ENCODE results near the gene OSBPL3.
"Not testable (repeated sequence)": the region's sequence is repeated elsewhere in the genome, so short reads cannot be mapped to it uniquely, and the experiment has no call there.

OSBPL3 gene, protein sequence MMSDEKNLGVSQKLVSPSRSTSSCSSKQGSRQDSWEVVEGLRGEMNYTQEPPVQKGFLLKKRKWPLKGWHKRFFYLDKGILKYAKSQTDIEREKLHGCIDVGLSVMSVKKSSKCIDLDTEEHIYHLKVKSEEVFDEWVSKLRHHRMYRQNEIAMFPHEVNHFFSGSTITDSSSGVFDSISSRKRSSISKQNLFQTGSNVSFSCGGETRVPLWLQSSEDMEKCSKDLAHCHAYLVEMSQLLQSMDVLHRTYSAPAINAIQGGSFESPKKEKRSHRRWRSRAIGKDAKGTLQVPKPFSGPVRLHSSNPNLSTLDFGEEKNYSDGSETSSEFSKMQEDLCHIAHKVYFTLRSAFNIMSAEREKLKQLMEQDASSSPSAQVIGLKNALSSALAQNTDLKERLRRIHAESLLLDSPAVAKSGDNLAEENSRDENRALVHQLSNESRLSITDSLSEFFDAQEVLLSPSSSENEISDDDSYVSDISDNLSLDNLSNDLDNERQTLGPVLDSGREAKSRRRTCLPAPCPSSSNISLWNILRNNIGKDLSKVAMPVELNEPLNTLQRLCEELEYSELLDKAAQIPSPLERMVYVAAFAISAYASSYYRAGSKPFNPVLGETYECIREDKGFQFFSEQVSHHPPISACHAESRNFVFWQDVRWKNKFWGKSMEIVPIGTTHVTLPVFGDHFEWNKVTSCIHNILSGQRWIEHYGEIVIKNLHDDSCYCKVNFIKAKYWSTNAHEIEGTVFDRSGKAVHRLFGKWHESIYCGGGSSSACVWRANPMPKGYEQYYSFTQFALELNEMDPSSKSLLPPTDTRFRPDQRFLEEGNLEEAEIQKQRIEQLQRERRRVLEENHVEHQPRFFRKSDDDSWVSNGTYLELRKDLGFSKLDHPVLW

GRCh38 chr7:24979863-24980533, at the start of gene OSBPL3:
TSS of gene OSBPL3 (minus strand) at chr7:24980178. CDS start at chr7:24892472, 87,706 bp downstream.
- peak; percentile 96 for DNase-seq

GRCh38 chr7:25029075-25029474, 49.1 kb upstream of the OSBPL3 start:
- peak; percentile 20 for DNase-seq

DNA sequence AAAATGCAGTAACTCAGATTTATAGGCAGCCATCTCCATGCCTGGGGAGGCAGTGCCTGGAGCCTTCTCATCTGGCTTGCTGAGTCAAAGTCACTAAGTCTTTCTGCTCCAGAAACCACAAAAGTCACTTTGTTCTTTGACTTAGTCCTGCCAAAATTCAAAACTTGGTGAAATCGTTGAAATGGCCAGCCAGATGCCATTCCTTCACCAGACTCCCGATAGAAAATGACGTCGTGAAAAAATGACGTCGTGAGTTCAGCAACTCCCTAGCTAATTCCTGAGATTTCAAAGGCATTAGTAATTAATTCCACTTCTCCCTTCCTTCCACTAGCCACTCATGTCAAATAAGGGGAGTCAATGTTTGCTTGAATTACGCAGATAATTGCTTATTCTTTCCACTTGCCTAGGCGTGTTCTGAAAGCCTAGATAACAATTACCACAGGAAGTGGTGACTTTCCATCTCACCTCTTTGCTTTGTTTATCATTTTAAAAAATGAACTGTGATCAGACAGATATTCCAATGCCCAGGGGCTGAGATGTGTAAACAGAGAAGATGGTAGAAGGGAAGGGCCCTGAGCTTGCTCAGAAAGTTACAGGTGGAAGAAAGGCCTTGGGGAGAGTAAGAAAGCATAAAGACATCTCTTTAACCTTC, 48.5 kb upstream of the OSBPL3 start:
- DNase-seq: no peak

DNA sequence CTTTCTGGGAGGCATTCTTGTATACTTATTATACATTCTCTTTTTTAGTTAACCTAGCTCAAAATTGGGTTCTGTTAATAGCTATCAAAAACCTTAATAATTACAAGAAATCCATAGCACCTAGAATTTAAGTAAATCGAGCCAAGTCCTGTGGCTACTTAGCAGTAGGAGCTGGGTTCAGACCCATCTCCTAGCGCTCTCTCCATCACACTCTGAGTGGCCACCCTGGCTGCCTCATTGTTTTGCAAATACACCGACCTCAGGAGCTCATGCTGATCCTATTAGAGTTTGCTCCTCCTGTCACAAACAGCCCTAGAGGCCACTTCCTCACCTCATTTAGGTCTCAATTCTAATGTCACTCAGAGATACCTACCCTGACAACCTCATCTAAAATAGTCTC, 46.2 kb upstream of the OSBPL3 start:
- DNase-seq: no peak

- DNase-seq: no peak
Observed at GRCh38 chr7:25025218-25025671, 45.3 kb upstream of the OSBPL3 start.

DNA sequence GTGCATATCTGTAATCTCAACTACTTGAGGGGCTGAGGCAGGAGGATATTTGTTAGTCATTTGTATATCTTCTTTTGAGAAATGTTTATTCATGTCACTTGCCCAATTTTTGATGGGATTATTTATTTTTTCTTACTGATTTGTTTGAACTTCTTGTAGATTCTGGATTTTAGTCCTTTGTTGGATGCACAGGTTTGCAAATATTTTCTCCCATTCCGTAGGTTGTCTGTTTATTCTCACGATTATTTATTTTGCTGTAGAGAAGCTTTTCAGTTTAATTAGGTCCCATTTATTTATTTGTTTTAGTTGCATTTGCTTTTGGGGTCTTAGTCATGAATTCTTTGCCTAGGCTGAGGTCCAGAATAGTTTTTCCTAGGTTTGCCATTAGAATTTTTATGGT, 44.1 kb upstream of the OSBPL3 start:
- DNase-seq: no peak

- DNase-seq: not testable (repeated sequence)
Observed at GRCh38 chr7:25017671-25018070, 37.7 kb upstream of the OSBPL3 start.

DNA sequence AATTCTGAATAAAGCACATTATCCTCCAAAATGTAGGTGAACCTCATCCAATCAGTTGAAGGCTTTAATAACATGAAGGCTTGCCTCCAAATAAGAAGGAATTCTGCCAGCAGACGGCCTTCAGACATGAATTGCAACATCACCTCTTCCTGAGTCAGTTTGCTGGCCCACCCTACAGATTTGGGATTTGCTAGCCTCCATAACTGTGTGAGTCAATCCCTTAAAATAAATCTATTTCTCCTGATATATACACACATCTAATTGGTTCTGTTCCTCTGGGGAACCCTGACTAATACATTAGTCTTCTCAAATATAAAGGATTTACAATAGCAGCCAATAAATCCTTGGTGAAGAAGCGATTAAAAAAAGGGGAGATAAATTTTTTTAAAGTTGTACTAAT, 34.8 kb upstream of the OSBPL3 start:
- DNase-seq: no peak

DNA sequence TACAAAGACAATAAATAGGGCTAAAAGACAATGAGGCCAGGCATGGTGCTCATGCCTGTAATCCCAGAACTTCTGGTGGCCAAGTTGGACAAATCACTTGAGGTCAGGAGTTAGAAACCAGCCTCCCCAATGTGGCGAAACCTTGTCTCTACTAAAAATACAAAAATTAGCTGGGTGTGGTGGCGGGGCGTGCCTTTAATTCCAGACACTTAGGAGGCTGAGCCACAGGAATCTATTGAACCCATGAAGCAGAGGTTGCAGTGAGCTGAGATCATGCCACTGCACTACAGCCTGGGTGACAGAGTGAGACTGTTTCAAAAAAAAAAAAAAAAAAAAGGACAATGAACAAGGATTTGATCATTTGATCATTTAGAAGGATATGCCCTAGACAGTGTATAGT, 32.7 kb upstream of the OSBPL3 start:
- DNase-seq: not testable (repeated sequence)

DNA sequence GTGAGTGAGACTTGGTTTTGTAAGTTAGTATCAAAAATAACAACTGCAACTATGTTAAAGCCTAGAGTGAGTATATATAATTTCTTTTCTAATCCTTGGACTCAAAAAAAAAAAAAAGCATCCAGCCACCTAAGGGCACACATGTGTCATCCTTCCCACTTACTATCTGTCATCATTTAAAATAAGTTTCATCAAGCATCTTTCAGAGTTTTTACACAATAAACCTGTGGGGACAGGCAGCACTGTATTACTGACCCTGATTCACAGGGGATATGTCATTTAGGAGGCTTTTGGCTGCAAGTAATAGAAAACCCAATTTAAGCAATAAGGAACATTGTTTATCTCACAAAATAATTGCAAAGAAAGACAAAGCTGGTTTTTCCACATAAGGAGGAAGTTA, 32.3 kb upstream of the OSBPL3 start:
- DNase-seq: no peak

GRCh38 chr7:25009257-25009656, 29.3 kb upstream of the OSBPL3 start:
- no peak for DNase-seq

GRCh38 chr7:25007668-25008067, 27.7 kb upstream of the OSBPL3 start:
- no peak for DNase-seq

GRCh38 chr7:25006276-25006675, 26.3 kb upstream of the OSBPL3 start:
- no peak for DNase-seq

DNA sequence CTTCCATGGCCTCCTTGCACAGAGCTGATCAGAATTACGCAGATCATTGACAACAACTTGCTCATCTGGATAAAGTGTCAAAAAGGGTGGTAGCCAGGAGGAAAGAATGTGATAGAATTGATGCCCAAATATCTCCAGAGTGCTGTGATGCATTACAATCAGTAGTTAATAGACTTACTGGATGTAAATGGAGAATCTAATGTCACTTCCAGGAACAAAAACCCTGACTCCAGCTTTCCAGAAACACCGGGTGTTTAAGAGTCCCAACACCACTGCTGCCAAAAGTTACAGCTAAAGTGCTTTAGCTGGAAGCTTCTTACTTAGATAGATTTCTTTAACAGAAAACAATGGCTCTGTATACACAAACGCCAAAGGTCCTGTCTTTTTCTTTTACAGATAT, 25.7 kb upstream of the OSBPL3 start:
- DNase-seq: no peak

DNA sequence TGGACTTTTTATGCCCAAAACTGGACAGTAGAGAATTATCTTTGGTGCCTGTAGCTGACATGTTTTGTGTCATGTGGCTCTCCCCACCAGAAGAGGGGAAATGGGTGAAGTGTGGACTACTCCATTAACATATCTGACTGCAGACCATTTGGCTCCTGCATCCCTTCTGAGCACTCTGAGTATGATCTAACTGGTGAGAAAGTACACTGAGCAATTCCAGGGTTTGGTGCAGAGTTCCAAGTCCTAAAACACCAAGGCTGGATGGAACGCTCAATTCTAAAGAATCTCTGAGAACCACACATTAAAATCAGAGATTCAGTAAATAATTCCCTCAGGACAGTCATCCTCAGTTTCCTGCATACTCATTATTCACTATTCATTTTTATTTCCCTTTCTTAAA, 22.8 kb upstream of the OSBPL3 start:
- DNase-seq: no peak

DNA sequence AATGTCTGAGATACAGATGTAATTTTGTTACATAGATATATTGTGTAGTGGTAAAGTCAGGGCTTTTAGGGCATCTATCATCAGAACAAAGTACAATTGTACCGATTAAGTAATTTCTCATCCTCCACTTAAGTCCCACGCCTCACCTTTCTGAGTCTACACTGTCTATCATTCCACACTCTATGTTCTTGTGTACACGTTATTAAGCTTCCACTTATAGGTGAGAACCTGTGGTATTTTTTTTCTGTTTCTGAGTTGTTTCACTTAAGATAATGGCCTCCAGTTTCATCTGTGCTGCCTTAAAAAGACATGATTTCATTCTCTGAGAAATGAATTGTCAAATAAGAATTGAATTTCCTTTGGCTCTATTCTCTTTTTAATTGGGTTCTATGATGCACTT, 15.5 kb upstream of the OSBPL3 start:
- no peak for DNase-seq

DNA sequence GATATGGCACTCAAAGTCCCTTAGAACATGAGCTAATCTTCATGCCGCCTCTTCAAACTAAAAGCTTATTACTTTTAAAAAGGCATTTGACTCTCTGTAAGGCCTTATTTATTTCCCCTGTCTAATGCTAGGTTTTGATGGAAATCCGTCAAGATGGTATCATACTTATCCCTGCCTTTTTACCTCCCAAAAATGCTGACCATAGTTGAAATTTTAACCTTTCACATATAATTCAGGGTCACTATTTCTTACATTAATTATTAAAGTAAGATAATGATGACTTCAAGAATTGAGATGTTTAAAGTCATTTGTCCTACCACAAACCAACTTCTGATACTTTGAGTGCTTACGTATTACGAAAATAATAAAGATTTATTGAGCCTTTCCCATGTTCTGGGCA, 12.3 kb upstream of the OSBPL3 start:
- DNase-seq: no peak

- no peak for DNase-seq
Observed at GRCh38 chr7:24991353-24991752, 11.4 kb upstream of the OSBPL3 start.

DNA sequence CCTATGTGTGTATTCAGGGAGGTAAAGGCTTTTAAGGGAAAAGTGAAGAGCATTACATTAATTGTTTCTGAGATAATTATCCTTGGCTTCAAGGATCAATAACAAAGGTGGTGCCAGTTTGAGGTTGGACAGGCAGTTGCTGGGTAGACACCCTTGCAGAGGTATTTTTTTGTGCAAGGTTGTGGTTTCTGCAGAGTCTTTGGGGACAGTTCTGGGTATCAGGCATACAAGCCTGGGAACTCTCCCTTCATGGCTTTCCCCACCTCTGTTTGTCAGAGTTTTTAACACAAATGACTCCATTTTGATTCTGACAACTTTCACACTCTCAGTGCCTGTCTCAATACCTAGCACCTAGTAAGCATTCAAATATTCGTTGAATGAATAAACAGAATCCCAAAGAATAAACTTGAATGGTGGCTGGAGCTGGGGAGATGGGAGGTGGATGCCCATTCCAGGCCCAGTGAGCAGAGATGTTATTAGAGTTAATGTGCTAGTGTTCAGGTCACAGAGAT, 7.4 kb upstream of the OSBPL3 start:
- DNase-seq: no peak

DNA sequence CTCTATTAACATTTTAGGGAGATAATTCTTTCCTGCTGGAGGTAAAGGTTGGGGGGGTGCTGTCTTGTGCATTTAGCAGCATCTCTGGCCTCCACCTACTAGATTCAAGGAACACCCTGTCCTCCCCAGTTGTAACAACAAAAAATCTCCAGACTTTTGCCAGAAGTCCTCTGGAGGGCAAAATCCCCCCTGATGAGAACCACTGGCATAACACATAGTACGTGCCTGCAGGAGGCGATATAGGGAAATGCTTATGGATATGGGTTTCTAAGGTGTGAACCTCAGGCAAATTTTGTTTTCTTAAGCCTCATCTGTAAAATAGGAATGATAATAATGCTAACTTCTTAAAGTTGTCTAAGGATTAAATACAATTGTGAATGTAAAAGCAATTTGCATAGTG, 2.9 kb upstream of the OSBPL3 start:
- DNase-seq: no peak

DNA sequence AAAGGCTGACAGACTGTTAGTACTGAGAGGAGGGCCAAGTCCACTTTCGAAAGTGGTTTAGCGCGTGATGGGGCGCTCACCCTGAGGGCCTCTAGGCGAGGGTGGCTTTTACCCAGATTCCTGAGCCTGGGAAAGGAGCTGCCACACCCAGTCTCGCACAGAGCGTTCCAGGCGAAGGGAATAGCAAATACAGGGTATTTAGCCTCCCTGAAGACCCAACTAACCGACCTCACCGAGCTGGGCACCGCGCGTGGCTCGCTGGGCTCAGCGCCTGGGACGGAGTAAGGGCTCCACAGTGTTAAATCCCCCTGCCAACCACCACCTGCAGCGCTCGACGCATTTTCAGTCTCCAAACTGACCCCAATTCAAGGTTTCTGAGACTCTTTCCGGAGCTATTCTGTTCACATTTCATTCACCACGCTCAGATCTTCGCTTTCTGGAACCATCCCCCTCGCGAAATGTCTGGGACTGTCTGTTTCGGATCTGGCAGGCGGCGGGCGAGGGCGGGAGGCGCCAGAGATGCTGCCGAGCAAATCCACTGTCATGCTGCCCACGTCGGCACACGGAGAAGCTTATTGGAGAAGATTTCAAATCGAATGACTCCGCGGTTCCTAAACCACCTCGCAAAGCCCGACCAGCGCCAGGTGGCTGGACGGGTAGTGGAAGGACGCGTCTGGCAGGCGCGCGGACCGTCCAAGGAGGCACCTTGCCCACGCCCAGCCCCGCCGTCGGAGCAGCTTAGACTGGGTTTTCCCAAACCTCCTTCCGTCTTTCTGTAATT, 1.4 kb upstream of the OSBPL3 start:
- DNase-seq: peak; percentile 83

Measured in retina (tissue), 1 donor.